ENCODE data around the gene CCNE1.
"Not testable (repeated sequence)": the region's sequence is repeated elsewhere in the genome, so short reads cannot be mapped to it uniquely, and the experiment has no call there.

The CCNE1 gene

GRCh38 chr19:29789007-29789406 lies 22.8 kb upstream of the CCNE1 start:
- DNase-seq, result no peak

GRCh38 chr19:29793116-29793727 lies 18.6 kb upstream of the CCNE1 start:
- DNase-seq, result no peak

GRCh38 chr19:29794490-29794889 lies 17.3 kb upstream of the CCNE1 start:
- not testable (repeated sequence) for DNase-seq

- no peak for DNase-seq
Measured at GRCh38 chr19:29795461-29796172, 16.2 kb upstream of the CCNE1 start.

GRCh38 chr19:29796173-29796573 lies 15.6 kb upstream of the CCNE1 start:
- DNase-seq, result no peak

- DNase-seq, result no peak
Measured at GRCh38 chr19:29798774-29799497, 12.9 kb upstream of the CCNE1 start.

GRCh38 chr19:29800100-29800825 lies 11.5 kb upstream of the CCNE1 start:
- no peak for DNase-seq

GRCh38 chr19:29803951-29804350 lies 7.8 kb upstream of the CCNE1 start:
- not testable (repeated sequence) for DNase-seq

- DNase-seq, result no peak
Measured at GRCh38 chr19:29804493-29804892, 7.3 kb upstream of the CCNE1 start.

GRCh38 chr19:29805031-29805965 lies 6.5 kb upstream of the CCNE1 start:
- no peak for DNase-seq

GRCh38 chr19:29806098-29806866 lies 5.5 kb upstream of the CCNE1 start:
- no peak for DNase-seq

GRCh38 chr19:29807178-29807577 lies 4.6 kb upstream of the CCNE1 start:
- no peak for DNase-seq

- no peak for DNase-seq
Measured at GRCh38 chr19:29807870-29808405, 3.9 kb upstream of the CCNE1 start.

- no peak for DNase-seq
Measured at GRCh38 chr19:29809795-29810503, 1.8 kb upstream of the CCNE1 start.

- DNase-seq, result no peak
Measured at GRCh38 chr19:29810504-29810871, 1.3 kb upstream of the CCNE1 start.

- DNase-seq, result no peak
Measured at GRCh38 chr19:29812080-29812880, 489 bp downstream of the CCNE1 start.

- no peak for DNase-seq
Measured at GRCh38 chr19:29812881-29813275, 1.1 kb downstream of the CCNE1 start.

GRCh38 chr19:29813642-29814041 lies 1.9 kb downstream of the CCNE1 start:
- no peak for DNase-seq

- no peak for DNase-seq
Measured at GRCh38 chr19:29815231-29815630, 3.4 kb downstream of the CCNE1 start.

- no peak for DNase-seq
Measured at GRCh38 chr19:29817316-29817715, 5.5 kb downstream of the CCNE1 start.

All from SIG-M5 (cell line).